Activated T-cell treated with anti-CD3 and anti-CD28 coated beads, Interleukin-2, amount 50 U/mL, for 48 hours (primary cell): ENCODE data around the gene FOXS1.

Source experiments
- DNase-seq, 2 experiments: peaks; one replicate each; pipeline ENCODE4 v3.0.0-alpha.2; 2020

FOXS1 gene

GRCh38 chr20:31845300-31845863 lies at the start of gene FOXS1:
Gene FOXS1 (minus strand): TSS chr20:31845604. CDS start chr20:31845542, 62 bp downstream.
- no peak for DNase-seq

- DNase-seq = no peak
These were observed 45.2 kb upstream of the FOXS1 start for GRCh38 chr20:31890646-31891045.

- no peak for DNase-seq
These were observed 38.4 kb upstream of the FOXS1 start for GRCh38 chr20:31883829-31884228.

- DNase-seq = no peak
These were observed 36.5 kb upstream of the FOXS1 start for GRCh38 chr20:31881945-31882344.

- DNase-seq = peak; percentile 88 to 89
These were observed 34.0 kb upstream of the FOXS1 start for GRCh38 chr20:31879143-31879987.

- DNase-seq = no peak
These were observed 32.3 kb upstream of the FOXS1 start for GRCh38 chr20:31877684-31878083.

- no peak for DNase-seq
These were observed 30.3 kb upstream of the FOXS1 start for GRCh38 chr20:31875671-31876070.

GRCh38 chr20:31872406-31872805 lies 27.0 kb upstream of the FOXS1 start:
- no peak for DNase-seq

GRCh38 chr20:31871618-31871954 lies 26.2 kb upstream of the FOXS1 start:
- DNase-seq = no peak

GRCh38 chr20:31870726-31871617 lies 25.6 kb upstream of the FOXS1 start:
- DNase-seq = no peak

GRCh38 chr20:31869942-31870725 lies 24.7 kb upstream of the FOXS1 start, which contains the start of the genes DUSP15 and TTLL9:
Gene DUSP15 (minus strand): TSS chr20:31870527. CDS start chr20:31870337, 190 bp downstream.
Gene TTLL9 (plus strand): TSS chr20:31870634. CDS start chr20:31871127, 493 bp downstream.
- peak in 1 of 2 experiments; percentile 31 for DNase-seq

GRCh38 chr20:31869673-31869941 lies 24.2 kb upstream of the FOXS1 start:
- DNase-seq = no peak

- no peak for DNase-seq
These were observed 23.7 kb upstream of the FOXS1 start for GRCh38 chr20:31868853-31869672.

- no peak for DNase-seq
These were observed 20.8 kb upstream of the FOXS1 start for GRCh38 chr20:31866221-31866620.

- DNase-seq = no peak
These were observed 19.4 kb upstream of the FOXS1 start for GRCh38 chr20:31864521-31865400.

- no peak for DNase-seq
These were observed 18.1 kb upstream of the FOXS1 start for GRCh38 chr20:31863296-31864085.

- no peak for DNase-seq
These were observed 17.1 kb upstream of the FOXS1 start for GRCh38 chr20:31862506-31862905.

- no peak for DNase-seq
These were observed 16.7 kb upstream of the FOXS1 start for GRCh38 chr20:31862157-31862470.

- peak; percentile 69 to 79 for DNase-seq
These were observed 16.2 kb upstream of the FOXS1 start for GRCh38 chr20:31861385-31862156.

- no peak for DNase-seq
These were observed 15.7 kb upstream of the FOXS1 start for GRCh38 chr20:31861135-31861384.
